ENCODE results near the gene EXOC3.

Gene EXOC3

DNA sequence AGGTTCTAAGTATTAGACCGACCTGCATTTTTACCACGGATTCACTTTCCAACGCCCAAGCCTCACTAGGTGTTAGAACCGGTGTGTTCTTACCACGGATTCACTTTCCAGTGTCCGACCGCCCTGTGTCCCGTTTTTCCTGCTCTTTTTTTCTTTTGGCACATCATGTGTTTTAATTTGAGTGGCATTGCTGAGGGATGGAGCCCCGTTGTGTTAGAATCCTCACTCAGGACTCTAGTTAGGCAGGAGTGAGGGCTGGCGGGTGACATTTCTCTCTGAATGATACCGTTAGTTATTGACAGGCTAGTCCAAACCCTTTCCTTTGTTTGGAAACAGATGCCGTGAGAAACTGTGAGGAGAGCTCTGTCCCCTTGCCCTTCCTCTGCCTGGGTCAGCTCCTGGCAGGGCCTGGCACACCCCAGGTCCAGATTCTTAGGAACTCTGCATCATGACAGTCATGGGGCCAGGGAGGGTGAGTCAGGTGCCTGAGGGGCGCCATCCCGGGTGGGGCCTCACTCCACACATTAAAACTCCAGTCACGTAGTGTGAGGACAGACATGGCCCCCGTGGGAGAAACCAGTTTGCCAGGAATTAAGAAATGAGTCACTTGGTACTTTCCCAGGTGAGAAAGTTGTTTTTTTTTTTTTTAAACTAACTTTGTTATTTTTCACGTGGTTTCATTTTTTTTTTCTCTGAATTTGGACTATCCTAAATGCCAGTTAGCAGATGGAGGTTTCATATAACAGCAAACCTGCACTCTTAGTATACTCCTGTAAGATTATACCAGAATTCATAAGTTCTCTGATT, 15.8 kb downstream of the EXOC3 start:
- peaks cover 86 to 98% (median 94%) of the 10 kb centered on the region in 11 experiments for H3K36me3 ChIP-seq
- peaks cover 62 to 93% (median 78%) of the 10 kb centered on the region in 11 experiments for H4K20me1 ChIP-seq
- H3K4me3 ChIP-seq = no peak overlapping the region
- peaks cover 1 to 9% (median 4%) of the 10 kb centered on the region in 10 experiments; a peak in 19 of 20 replicates for H3K4me1 ChIP-seq
- TF ChIP-seq Cebpa-rat (IDR thresholded peaks at IDR 0.05) = no peak
- H3K9ac ChIP-seq = no peak overlapping the region
- no peak overlapping the region for H3K4me2 ChIP-seq
- no peaks in the 10 kb centered on the region for H3K9me3 ChIP-seq (replicated peaks in 1 of 11)
- no peaks in the 10 kb centered on the region for H3K27me3 ChIP-seq
- no peak overlapping the region for H3K27ac ChIP-seq

DNA sequence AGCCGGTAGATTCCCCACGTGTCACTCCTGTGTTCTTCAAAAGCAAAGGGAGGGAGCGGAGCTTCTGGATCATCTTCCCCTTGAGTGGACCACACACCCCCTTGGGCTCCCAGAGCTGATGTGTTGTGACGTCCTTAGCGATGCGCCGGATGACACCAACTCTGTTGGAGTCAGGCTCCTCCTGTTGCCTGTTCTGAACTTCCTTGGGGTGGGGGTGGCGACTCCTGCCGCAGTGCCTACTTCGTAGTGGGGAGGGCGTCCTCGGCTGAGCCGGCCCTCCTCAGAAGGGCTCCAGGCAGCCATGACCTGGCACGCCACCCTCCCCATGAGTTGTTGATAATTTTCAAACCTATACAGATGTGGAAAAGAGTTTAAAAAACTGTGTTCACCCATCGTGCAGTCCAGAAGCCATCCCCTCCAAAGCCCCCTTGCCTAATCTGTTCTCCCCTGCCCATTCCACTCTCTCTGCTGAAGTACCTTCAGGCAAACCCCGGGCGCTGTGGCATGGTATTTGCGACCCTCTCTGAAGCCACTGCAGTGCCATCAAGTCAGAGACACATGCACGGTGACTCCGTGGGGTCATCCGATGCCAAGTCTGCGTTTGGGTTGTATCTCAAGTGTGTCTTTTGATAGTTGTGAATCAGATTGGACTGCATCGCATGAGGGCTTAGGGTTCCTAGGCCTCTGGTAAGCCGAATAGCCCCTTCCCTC, 16.7 kb downstream of the EXOC3 start:
- H3K4me1 ChIP-seq = peaks cover 10 to 13% (median 11%) of the 10 kb centered on the region in 10 experiments
- no peak overlapping the region for H3K9ac ChIP-seq
- TF ChIP-seq Cebpa-rat (IDR thresholded peaks at IDR 0.05) = no peak
- peaks cover 82 to 98% (median 92%) of the 10 kb centered on the region in 11 experiments for H3K36me3 ChIP-seq
- H3K27ac ChIP-seq = no peak overlapping the region
- no peaks in the 10 kb centered on the region for H3K27me3 ChIP-seq
- no peak overlapping the region for H3K4me2 ChIP-seq
- H3K9me3 ChIP-seq (replicated peaks in 1 of 11) = no peaks in the 10 kb centered on the region
- H4K20me1 ChIP-seq = peaks cover 57 to 93% (median 70%) of the 10 kb centered on the region in 11 experiments
- no peak overlapping the region for H3K4me3 ChIP-seq

DNA sequence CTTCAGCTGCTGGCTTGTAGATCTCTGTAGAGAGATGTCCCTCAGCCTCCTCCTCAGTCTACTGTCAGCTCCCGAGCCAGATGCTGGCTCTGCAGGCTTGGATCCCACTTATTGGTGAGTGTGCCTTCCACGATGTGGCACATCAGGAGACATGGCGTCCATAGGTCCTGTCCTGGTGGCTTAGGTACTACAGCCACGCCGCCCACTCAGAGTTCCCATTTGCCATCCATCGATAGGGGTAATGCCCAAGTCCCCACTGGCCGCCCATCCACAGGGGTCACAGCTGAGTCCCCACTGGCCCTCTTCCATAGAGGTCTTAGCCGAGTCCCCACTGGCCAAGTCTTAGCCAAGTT, 17.3 kb downstream of the EXOC3 start:
- TF ChIP-seq Cebpa-rat (IDR thresholded peaks at IDR 0.05) = no peak
- Histone ChIP-seq H3K4me1 (peaks cover 13 to 18% (median 15%) of the 10 kb centered on the region in 10 experiments), H3K36me3 (peaks cover 82 to 98% (median 92%) of the 10 kb centered on the region in 11 experiments), H3K9me3 (replicated peaks in 1 of 11) (no peaks in the 10 kb centered on the region), H3K4me3 (no peak overlapping the region), H3K4me2 (no peak overlapping the region), H4K20me1 (peaks cover 54 to 93% (median 70%) of the 10 kb centered on the region in 11 experiments; a peak in 21 of 22 replicates), H3K9ac (no peak overlapping the region), H3K27ac (no peak overlapping the region), H3K27me3 (no peaks in the 10 kb centered on the region)

DNA sequence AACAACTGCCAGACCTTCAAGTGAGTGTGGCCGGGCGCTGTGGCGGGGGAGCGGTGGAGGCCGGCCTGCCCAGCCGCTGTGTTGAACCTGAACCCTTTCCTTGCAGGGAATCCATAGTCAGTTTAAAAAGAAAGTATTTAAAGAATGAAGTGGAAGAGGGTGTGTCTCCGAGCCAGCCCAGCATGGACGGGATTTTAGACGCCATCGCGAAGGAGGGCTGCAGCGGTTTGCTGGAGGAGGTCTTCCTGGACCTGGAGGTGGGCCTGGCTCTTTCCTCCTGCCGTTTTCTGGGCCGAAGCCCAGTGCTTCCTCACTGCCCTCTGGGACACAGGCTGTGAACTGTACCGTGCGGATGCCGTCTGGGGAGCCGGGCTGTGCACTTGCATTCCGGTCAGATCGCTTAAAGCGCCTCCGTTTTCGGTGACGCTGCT, 19.1 kb downstream of the EXOC3 start:
- Histone ChIP-seq H3K36me3 (peaks cover 82 to 98% (median 90%) of the 10 kb centered on the region in 11 experiments), H3K27ac (no peak overlapping the region), H3K9me3 (replicated peaks in 1 of 11) (no peaks in the 10 kb centered on the region), H3K27me3 (no peaks in the 10 kb centered on the region), H3K4me3 (no peak overlapping the region), H4K20me1 (peaks cover 37 to 86% (median 53%) of the 10 kb centered on the region in 11 experiments; a peak in 21 of 22 replicates), H3K4me1 (peaks cover 13 to 18% (median 15%) of the 10 kb centered on the region in 10 experiments), H3K4me2 (no peak overlapping the region), H3K9ac (no peak overlapping the region)
- TF ChIP-seq Cebpa-rat (IDR thresholded peaks at IDR 0.05) = no peak

DNA sequence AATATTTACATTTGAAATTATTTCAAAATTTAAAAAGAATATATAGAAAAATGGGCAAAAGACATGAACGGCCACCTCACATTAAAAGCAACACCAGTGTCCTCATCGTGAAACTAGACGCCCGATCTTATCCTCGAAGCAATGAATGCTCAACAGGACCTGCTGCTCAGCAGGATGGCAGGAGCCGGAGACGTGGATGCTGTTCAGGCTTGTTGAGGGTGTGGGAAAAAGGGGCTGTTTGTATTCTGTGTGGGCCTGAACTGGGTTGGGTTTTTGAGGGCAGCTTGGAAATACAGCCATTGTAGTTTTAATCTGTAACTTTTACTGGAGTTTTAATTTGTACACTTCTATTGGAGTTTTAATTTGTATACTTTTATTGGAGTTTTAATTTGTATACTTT, 20.3 kb downstream of the EXOC3 start:
- Histone ChIP-seq H3K9ac (no peak overlapping the region), H3K27me3 (no peaks in the 10 kb centered on the region), H3K9me3 (replicated peaks in 1 of 11) (no peaks in the 10 kb centered on the region), H3K4me3 (no peak overlapping the region), H3K4me1 (peaks cover 13 to 18% (median 15%) of the 10 kb centered on the region in 10 experiments), H3K27ac (no peak overlapping the region), H3K36me3 (peaks cover 69 to 89% (median 78%) of the 10 kb centered on the region in 11 experiments), H4K20me1 (peaks cover 25 to 74% (median 41%) of the 10 kb centered on the region in 11 experiments; a peak in 20 of 22 replicates), H3K4me2 (0 out of 22 replicates have a peak overlapping the region, but pooled peaks of 1 of the 11 experiments have one; percentile 53)
- no peak for TF ChIP-seq Cebpa-rat (IDR thresholded peaks at IDR 0.05)

DNA sequence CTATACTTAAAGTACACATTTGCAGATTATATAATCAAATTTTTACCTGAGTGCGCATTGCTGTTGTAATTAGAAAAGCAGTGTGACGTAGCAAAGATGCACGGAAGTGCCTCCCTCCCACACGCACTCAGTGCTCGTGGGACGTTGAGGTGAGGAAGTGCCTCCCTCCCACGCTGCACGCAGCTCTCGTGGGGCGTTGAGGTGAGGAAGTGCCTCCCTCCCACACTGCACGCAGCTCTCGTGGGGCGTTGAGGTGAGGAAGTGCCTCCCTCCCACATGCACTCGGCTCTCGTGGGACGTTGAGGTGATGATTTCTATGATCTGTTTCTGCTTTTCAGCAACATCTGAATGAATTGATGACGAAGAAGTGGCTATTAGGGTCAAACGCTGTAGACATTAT, 21.0 kb downstream of the EXOC3 start:
- TF ChIP-seq Cebpa-rat (IDR thresholded peaks at IDR 0.05) = no peak
- peak overlapping the region; percentile 48 to 73 (median 61) for H3K4me2 ChIP-seq
- H3K9ac ChIP-seq = no peak overlapping the region
- peaks cover 13 to 18% (median 15%) of the 10 kb centered on the region in 10 experiments for H3K4me1 ChIP-seq
- H3K9me3 ChIP-seq (replicated peaks in 1 of 11) = no peaks in the 10 kb centered on the region
- no peaks in the 10 kb centered on the region for H3K27me3 ChIP-seq
- peaks cover 63 to 88% (median 78%) of the 10 kb centered on the region in 11 experiments for H3K36me3 ChIP-seq
- peaks cover 21 to 70% (median 35%) of the 10 kb centered on the region in 11 experiments; a peak in 20 of 22 replicates for H4K20me1 ChIP-seq
- no peak overlapping the region for H3K27ac ChIP-seq
- H3K4me3 ChIP-seq = no peak overlapping the region

DNA sequence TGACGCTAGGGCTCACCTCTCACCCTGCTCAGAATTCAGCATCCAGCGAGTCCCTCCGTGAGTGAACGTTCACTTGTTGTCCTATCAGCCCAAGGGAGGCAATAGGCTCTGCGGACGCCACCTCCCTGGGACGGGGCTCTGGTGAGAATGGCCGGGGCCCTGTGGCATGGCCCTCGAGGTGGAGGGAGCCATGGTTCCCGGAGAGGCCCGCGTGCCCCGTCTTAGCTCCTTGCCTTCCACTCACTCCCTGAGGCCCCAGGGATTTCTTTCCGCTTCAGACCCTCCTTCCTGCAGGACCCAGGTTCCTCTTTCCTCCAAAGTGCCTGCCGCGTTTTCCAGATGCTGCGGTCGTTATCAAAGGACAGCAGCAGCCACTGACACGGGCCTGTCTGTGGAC, 21.5 kb downstream of the EXOC3 start:
- H3K36me3 ChIP-seq = peaks cover 63 to 88% (median 78%) of the 10 kb centered on the region in 11 experiments
- no peaks in the 10 kb centered on the region for H3K27me3 ChIP-seq
- peak overlapping the region; percentile 48 to 73 (median 61) for H3K4me2 ChIP-seq
- H3K4me3 ChIP-seq = no peak overlapping the region
- peaks cover 21 to 70% (median 34%) of the 10 kb centered on the region in 11 experiments; a peak in 20 of 22 replicates for H4K20me1 ChIP-seq
- peaks cover 13 to 22% (median 15%) of the 10 kb centered on the region in 10 experiments for H3K4me1 ChIP-seq
- no peaks in the 10 kb centered on the region for H3K9me3 ChIP-seq (replicated peaks in 1 of 11)
- no peak for TF ChIP-seq Cebpa-rat (IDR thresholded peaks at IDR 0.05)
- no peak overlapping the region for H3K9ac ChIP-seq
- no peak overlapping the region for H3K27ac ChIP-seq

DNA sequence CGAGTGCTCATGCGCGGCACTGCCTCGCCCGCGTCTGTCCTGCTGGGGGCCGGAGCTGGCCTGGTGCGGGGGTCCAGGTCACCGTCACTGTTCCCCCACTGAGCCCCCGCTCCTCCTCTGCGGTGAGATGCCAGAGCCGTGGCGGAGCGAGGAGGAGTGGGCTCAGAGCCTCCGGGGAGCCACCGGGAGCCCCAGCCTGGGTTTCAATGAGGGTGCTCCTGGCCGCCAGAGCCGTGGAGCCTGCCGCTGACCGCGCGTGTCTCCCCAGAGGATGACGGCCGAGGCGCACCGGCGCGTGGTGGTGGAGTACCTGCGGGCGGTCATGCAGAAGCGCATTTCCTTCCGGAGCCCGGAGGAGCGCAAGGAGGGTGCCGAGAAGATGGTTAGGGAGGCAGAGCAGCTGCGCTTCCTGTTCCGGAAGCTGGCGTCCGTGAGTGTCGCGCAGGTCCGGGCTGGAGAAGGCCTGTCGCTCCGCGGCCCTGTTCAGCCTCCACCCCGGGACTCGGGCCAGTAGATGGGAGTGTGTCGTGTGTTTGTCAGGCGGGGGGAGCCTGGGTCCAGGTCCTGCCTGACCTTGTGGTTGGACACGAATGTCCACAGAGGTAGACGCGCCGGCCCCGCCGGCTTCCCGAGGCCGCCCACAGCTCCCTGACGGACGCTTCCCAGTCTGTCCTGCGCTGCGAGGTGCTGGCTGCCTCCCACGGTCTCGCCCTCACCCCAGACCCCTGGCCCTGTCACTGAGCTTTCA, 22.0 kb downstream of the EXOC3 start:
- no peaks in the 10 kb centered on the region for H3K27me3 ChIP-seq
- H3K4me3 ChIP-seq = no peak overlapping the region
- no peak overlapping the region for H3K27ac ChIP-seq
- no peak overlapping the region for H3K9ac ChIP-seq
- H3K4me2 ChIP-seq = peak overlapping the region; percentile 48 to 73 (median 61); a peak in 20 of 22 replicates
- peaks cover 21 to 70% (median 34%) of the 10 kb centered on the region in 11 experiments; a peak in 20 of 22 replicates for H4K20me1 ChIP-seq
- peaks cover 63 to 88% (median 78%) of the 10 kb centered on the region in 11 experiments for H3K36me3 ChIP-seq
- TF ChIP-seq Cebpa-rat (IDR thresholded peaks at IDR 0.05) = no peak
- H3K9me3 ChIP-seq (replicated peaks in 1 of 11) = no peaks in the 10 kb centered on the region
- H3K4me1 ChIP-seq = peaks cover 15 to 23% (median 17%) of the 10 kb centered on the region in 10 experiments
